Cardiac fibroblast (primary cell): Measurements from ENCODE around the gene MOGAT3.

Experiments used
- DNase-seq, 2 donors: peaks; one replicate each; pipeline versions ENCODE4 v3.0.0 to v3.0.0-alpha.2; 2010; ENCODE audit warnings: low read depth in 2 of 2
- H3K4me3 ChIP-seq, 2 donors: replicated peaks in 1 of 2; 1 replicate in 1 of 2; 2 replicates in 1 of 2; pipeline ENCODE4 v1.5.1; 2011; ENCODE audit warnings: low read depth in 2 of 2, low read length in 2 of 2, mild to moderate bottlenecking in 2 of 2, moderate library complexity in 1 of 2
- TF ChIP-seq, protein P1 (sequence below): IDR thresholded peaks from one replicate; pipeline ENCODE4 v1.5.1; 2011; ENCODE audit warnings: low read depth, mild to moderate bottlenecking, low read length, inconsistent platforms

MOGAT3 gene

DNA sequence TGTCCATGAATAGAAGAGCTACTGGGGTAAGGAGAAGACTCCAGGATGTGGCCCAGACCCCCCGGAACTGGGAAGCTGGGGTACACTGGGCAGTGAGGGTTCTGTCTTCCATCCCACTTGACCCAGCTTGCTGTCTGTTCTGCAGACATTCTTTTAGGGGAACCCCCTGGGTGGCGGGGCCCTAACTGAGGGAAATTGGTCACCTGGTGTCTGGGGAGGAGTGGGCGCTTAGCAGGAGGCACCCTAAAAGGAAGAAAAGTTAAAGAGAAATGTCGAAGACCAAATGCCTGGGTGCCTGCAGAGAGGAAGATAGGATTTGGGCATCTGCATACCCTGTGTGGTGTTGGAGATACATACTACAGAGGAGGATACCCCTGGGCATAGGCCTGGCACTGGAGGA, 45.5 kb downstream of the MOGAT3 start:
- peak overlapping the region; percentile 91 to 95 for H3K4me3 ChIP-seq
- TF ChIP-seq, protein P1, sequence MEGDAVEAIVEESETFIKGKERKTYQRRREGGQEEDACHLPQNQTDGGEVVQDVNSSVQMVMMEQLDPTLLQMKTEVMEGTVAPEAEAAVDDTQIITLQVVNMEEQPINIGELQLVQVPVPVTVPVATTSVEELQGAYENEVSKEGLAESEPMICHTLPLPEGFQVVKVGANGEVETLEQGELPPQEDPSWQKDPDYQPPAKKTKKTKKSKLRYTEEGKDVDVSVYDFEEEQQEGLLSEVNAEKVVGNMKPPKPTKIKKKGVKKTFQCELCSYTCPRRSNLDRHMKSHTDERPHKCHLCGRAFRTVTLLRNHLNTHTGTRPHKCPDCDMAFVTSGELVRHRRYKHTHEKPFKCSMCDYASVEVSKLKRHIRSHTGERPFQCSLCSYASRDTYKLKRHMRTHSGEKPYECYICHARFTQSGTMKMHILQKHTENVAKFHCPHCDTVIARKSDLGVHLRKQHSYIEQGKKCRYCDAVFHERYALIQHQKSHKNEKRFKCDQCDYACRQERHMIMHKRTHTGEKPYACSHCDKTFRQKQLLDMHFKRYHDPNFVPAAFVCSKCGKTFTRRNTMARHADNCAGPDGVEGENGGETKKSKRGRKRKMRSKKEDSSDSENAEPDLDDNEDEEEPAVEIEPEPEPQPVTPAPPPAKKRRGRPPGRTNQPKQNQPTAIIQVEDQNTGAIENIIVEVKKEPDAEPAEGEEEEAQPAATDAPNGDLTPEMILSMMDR: no peak
- no peak for DNase-seq

DNA sequence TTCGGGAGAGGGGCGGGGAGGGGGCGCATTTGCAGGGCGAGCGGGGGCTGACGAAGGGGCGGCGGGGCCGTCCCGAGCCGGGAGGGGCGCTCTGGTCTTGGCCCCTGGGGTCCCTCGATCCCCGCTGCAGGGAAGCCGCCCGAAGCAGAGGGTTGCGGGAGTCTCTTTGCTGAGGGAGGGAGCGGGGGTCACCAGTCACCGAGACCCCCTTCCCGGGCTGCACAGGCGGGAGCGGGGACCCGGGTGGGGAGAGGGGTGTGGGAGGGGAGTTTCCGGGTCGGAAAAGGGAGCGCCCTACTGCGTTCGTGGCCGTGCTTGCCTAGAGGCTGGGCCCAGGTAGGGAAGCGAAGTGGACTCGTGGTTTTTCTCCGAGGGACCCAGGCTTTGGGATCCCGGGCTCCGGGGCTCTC, 46.1 kb downstream of the MOGAT3 start:
- peak overlapping the region; percentile 91 to 95 for H3K4me3 ChIP-seq
- TF ChIP-seq, protein P1: no peak
- peak in 1 of 2 donors; percentile 16 for DNase-seq

DNA sequence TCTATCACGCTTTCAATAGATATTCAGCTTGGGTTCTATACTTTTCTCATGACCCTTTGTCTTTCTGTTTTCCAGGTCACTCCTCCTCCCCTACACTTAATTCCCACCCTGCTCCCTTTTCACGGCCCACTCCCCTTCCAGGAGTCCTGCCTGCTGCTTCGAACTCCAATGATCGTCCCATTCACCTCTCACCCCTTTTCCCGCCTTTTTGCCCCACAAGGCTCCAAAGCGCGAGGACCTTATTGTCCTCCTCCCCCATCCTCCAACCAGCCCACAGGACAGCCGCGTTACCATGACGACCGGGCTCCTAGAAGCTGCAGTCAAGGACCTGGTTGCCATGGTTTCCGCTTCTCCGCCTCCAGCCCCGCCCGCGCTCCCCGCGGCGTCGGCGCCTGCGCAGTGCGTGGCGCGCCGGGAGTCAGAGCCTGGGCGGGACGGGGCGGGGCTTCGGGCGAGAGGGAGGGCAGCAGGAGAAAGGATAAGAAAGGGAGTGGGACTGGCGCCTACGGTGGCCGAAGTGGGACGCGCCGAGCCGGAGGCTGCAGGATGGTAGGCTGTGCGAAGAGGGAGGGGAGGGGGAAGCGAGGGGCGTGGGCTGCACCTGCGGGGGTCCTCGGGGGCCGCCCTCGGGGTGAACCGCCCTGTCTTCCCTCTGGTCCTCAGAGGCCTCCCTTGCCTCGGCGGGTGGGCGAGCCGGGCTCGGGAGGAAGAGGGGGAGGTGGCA, 46.7 kb downstream of the MOGAT3 start, which contains the start of gene AP1S1:
AP1S1 (plus strand) TSS at position 508 of the 724 bp plus-strand sequence; CDS start at position 547, 39 bp downstream.
- H3K4me3 ChIP-seq: peak within 1 kb of the TSS; percentile 91 to 95
- DNase-seq: peak; percentile 94 to 96
- TF ChIP-seq, protein P1: no peak

DNA sequence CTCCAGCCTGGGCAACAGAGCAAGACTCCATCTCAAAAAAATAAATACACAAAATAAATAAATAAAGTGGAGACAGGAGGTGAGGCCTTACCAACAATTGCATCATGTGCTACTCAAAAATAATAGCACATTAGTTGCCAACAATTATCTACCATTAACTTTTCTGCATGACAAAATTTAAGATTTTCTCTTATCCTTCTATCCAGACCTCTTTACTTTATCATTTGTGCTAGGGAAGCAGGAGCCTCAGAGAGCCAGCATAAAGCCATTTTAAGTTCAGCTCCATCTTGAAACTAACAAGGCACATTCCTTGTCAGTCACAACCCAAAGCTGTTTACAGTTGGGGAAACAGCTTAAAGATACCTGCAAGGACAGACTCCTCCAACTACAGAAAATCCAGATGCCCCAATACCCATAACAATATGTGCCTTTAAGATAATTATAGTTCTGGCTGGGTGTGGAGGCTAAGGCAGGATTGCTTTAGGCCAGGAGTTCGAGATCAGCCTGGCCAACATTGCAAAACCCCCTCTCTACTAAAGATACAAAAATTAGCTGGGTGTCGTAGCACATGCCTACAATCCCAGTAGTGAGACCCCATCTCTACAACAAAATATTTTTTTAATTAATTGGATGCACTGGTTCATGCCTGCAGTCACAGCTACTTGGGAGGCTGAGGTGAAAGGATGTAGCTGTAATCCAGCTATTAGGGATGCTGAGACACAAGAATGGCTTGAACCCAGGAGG, 48.8 kb downstream of the MOGAT3 start:
- DNase-seq: no peak
- H3K4me3 ChIP-seq: no peak overlapping the region
- TF ChIP-seq, protein P1: no peak
